ENCODE measurements around the gene FAM53B.

DNA sequence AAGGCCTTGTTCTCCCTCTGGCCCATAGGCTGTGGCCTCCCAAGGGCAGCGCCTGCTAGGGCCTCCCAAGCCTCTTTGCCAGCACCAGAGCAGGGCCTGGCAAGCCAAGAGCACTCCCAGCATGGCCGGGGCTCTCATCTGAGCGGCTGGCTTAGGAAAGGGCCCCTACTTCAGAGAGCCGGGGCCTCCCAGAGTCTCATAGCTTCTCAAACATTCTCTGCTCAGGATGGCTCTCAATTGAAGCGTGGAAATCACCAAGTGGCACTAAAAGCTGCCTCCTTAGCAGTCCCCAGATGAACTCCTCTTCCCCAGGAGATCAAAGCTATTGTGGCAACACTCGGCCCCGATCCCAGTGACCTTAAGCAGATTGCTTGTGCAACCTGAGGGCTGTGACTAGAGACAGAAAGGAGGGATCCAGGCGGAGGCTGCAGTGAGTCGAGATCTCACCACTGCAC lies 69.4 kb downstream of the FAM53B start:
- no peak for TF ChIP-seq EZH2 (IDR thresholded peaks at IDR 0.05; ENCODE audit: borderline replicate concordance, low read depth, low read length, poor library complexity, severe bottlenecking)
- TF ChIP-seq, protein P1, sequence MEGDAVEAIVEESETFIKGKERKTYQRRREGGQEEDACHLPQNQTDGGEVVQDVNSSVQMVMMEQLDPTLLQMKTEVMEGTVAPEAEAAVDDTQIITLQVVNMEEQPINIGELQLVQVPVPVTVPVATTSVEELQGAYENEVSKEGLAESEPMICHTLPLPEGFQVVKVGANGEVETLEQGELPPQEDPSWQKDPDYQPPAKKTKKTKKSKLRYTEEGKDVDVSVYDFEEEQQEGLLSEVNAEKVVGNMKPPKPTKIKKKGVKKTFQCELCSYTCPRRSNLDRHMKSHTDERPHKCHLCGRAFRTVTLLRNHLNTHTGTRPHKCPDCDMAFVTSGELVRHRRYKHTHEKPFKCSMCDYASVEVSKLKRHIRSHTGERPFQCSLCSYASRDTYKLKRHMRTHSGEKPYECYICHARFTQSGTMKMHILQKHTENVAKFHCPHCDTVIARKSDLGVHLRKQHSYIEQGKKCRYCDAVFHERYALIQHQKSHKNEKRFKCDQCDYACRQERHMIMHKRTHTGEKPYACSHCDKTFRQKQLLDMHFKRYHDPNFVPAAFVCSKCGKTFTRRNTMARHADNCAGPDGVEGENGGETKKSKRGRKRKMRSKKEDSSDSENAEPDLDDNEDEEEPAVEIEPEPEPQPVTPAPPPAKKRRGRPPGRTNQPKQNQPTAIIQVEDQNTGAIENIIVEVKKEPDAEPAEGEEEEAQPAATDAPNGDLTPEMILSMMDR (conservative IDR thresholded peaks at IDR 0.05; ENCODE audit: low read depth, low read length), result no peak

Data from A673 (cell line).